Right lobe of liver (tissue), 4 donors: ENCODE measurements around the gene OSM.

Experiments used
- POLR2A ChIP-seq: fragments of 450-650 bp; IDR thresholded peaks from one replicate; pipeline ENCODE4 v1.6.1; 2017; ENCODE audit warnings: antibody characterized with exemption, mild to moderate bottlenecking
- TF ChIP-seq, protein P1 (sequence below), 4 donors: fragments of 200-600 bp in 3 of 4; fragments of 450-650 bp in 1 of 4; IDR thresholded peaks; one replicate each; pipeline versions ENCODE4 v1.5.1 to v1.8.0; 2016 to 2022; ENCODE audit warnings: antibody characterized with exemption in 4 of 4, mild to moderate bottlenecking in 2 of 4
- donor health status: DM: no; HTN: no; CAD: no.
- donor health status: DM: no; HTN: no; CAD: no.
- donor health status: DM: no; HTN: yes; CAD: no.

DNA sequence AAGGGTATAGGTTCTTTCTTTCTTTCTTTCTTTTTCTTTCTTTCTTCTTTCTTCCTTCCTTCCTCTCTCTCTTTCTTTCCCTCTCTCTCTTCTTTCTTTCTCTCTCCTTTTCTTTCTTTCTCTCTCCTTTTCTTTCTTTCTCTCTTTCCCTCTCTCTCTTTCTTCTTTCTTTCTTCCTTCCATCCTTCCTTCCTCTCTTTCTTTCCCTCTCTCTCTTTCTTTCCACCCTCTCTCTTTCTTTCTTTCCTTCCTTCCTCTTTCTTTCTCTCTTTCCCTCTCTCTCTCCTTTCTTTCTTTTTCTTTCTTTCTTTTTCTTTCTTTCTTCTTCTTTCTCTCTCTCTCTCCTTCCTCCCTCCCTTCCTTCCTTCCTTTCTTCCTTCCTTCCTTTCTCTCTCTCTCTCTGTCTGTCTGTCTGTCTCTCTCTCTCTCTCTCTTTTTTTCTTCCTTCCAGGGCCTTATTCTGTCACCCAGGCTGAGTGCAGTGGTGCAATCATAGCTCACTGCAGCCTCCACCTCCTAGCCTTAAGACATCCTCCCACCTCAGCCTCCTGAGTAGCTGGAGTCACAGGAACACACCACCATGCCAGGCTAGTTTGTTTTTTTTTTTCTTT, 46.9 kb downstream of the OSM start:
- TF ChIP-seq POLR2A, result no peak
- TF ChIP-seq, protein P1, sequence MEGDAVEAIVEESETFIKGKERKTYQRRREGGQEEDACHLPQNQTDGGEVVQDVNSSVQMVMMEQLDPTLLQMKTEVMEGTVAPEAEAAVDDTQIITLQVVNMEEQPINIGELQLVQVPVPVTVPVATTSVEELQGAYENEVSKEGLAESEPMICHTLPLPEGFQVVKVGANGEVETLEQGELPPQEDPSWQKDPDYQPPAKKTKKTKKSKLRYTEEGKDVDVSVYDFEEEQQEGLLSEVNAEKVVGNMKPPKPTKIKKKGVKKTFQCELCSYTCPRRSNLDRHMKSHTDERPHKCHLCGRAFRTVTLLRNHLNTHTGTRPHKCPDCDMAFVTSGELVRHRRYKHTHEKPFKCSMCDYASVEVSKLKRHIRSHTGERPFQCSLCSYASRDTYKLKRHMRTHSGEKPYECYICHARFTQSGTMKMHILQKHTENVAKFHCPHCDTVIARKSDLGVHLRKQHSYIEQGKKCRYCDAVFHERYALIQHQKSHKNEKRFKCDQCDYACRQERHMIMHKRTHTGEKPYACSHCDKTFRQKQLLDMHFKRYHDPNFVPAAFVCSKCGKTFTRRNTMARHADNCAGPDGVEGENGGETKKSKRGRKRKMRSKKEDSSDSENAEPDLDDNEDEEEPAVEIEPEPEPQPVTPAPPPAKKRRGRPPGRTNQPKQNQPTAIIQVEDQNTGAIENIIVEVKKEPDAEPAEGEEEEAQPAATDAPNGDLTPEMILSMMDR (IDR thresholded peaks at IDR 0.05), result no peak
